A549 treated with DMSO at 1 μM for 4 hours (cell line): ENCODE results near the gene GHRHR. TPM values are rescaled to one million over a fixed set of nuclear protein-coding genes. Genes with fewer than 3 reads are reported as not detected.

Experiments
- total RNA-seq: library from RNA; stranded (reverse); fragments of 200-300 nt; extraction: Qiagen RNA extraction; gene quantifications from 5 replicates; pipeline ENCODE4 v1.2.3, GENCODE V29; 2022; ENCODE audit warnings: low read depth

Gene GHRHR
- total RNA-seq = not detected in 5 replicates

DNA sequence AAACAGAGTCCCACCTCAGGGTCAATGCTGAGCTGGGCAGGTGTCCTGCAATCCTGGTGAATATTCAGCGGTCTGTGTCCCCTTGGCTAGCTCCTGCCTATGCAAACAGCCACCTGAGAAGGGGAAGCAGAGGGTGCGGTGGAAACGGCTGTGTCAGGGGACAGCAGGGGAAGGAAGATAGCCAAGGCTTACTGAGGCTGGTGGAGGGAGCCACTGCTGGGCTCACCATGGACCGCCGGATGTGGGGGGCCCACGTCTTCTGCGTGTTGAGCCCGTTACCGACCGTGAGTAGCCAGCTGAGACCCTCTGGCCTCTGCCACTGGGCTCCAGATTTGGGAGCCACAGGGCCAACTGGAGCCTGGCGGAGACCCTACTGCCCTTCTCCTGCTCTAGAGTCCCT is at the start of gene GHRHR:
Gene GHRHR (plus strand): TSS at position 112 of the 400 bp plus-strand sequence. CDS start 116 bp downstream, at position 228.

Other genes with a start within 250 kb of the GHRHR start
- gene INMT, start 211.8 kb upstream of the GHRHR start, total RNA-seq = not detected in 5 replicates
- gene MINDY4, start 192.5 kb upstream of the GHRHR start, total RNA-seq = 2.6 to 3.5 TPM (median 3.2 TPM) in 5 replicates
- 0.41 to 0.88 TPM (median 0.44 TPM) in 5 replicates for gene AQP1, start 52.1 kb upstream of the GHRHR start, total RNA-seq
- 0.02 to 0.13 TPM (median 0.08 TPM) in 5 replicates for gene ADCYAP1R1, start 88.4 kb downstream of the GHRHR start, total RNA-seq